HL-60 (cell line): ENCODE data around the gene C3.

Source experiments
- CTCF ChIP-seq: IDR thresholded peaks from one replicate; pipeline ENCODE4 v1.5.1; 2011; ENCODE audit warnings: low read length, control low read depth, inconsistent platforms; ENCODE audit not compliant: insufficient read depth
- POLR2AphosphoS5 ChIP-seq: IDR thresholded peaks from 2 replicates; pipeline ENCODE4 v1.6.1; 2012; ENCODE audit warnings: low read depth

GRCh38 chr19:6685482-6685881 is 35.0 kb downstream of the C3 start:
- TF ChIP-seq CTCF (no peak), POLR2AphosphoS5 (no peak)
